T-helper 2 cell (primary cell): ENCODE measurements around the gene CARD8.
"Not testable (repeated sequence)": the region's sequence is repeated elsewhere in the genome, so short reads cannot be mapped to it uniquely, and the experiment has no call there.

Experiments
- DNase-seq, 5 experiments: peaks; one replicate each; pipeline versions ENCODE4 v3.0.0 to v3.0.0-alpha.2; 2012 to 2022

Gene CARD8

DNA sequence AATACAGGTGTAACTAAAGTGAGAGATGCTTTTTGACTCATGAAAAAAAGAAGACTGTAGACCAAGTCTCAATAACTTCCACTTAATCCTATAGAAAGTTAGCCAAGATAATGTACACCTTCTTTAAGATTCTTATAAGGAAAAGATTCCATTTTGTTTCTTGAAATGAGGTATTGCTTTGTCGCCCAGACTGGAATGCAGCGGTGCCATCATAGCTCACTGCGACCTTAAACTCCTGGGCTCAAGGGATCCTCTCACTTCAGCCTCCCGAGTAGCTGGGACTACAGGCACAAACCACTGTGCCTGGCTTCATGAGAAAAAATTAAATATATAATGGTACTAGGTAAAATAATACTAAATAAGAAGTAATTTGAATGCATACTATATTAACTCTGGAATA, 3.3 kb upstream of the CARD8 start:
- not testable (repeated sequence) for DNase-seq

DNA sequence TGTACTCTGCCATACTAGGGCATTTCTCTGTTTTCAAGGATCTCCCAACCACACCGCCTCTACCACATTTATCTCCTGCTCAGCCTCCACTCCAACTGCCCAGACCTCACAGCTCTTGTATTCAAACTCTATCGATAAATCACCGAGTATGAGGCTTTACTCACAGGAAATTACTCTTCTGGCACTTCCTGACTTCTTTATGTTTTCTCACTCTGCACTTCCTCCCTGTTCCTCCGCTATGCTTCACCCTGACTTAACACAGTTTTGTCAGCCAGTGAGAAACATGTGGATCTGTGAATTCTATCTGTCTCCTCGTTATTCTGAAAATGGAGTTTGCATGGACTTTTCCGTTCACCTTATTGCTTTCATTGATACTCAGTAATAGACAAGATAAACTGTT, 2.6 kb upstream of the CARD8 start:
- DNase-seq, result peak in 2 of 5 experiments; percentile 21 to 76

DNA sequence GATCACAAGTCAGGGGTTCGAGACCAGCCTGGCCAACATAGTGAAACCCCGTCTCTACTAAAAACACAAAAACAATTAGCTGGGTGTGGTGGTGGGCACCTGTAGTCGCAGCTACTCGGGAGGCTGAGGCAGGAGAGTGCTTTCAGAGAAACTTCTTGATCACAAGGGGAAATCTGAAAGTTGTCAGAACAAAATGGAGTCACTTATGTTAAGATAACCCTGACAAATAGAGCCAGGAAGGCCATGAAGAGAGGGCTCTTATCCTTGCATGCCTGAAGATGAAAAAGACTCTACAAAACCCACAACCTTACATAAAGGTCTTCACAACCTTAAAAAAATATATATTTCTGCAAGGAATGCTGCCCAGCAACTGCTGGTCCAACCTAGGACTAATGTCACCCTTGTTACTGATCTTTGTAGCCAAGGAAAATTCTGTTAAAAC, 1.2 kb downstream of the CARD8 start:
- DNase-seq, result no peak

GRCh38 chr19:48253999-48254398, 1.7 kb downstream of the CARD8 start:
- no peak for DNase-seq

DNA sequence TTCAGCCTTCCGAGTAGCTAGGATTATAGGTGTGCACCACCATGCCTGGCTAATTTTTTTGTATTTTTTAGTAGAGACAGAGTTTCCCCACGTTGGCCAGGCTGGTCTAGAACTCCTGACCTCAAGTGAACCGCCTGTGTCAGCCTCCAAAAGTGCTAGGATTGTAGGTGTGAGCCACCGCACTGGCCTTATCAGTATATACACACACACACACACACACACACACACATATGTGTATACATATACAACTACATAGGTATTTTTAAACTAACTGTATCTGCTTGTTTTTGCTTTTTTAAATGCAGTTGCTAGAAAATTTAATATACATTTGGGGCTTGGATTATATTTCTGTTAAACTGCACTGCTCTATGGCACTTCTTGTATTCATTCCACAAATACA, 3.1 kb downstream of the CARD8 start:
- no peak for DNase-seq

GRCh38 chr19:48250290-48251025, 5.3 kb downstream of the CARD8 start:
- no peak for DNase-seq

DNA sequence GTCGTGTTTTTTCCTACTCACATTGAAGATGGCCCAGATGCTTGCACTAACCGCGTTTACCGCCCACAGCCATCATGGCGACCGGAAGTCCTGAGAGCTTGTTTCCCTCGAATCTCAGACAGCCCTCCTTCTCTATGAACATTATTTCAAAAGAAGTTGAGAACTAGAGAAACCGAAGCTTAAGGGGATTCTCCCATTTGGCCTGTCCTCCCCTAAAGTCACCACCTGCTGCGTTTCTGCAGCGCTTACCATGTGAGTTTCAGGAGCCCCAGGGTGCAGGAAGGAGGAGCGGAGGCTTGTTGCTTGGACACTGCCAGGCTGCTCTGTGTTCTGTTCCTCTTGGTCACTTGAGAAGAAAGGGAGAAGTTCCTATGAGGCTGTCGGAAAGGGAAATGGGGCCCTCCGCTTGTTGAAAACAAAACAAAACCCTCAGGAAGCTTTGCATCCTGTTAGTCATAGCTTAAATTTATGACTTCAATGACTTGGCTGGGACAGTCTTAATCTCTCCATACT, 6.2 kb downstream of the CARD8 start:
- peak; percentile 33 to 90 (median 68) for DNase-seq

- peak in 1 of 5 experiments; percentile 79 for DNase-seq
Observed at GRCh38 chr19:48248081-48248833, 7.5 kb downstream of the CARD8 start.

DNA sequence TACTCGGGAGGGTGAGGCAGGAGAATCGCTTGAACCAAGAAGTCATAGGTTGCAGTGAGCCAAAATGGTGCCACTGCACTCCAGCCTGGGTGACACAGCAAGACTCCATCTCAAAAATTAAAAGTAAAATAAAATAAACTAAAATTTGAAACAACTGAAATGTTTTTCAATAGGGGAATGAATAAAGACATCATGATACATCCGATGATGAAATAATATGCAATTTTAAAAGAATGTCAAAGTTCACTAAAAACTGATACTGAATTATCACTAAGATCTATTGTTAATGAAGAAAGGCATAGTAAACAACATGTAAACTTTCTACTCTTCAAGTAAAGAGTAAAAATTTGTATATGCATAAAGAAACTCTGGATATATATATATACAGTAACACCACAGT, 8.5 kb downstream of the CARD8 start:
- no peak for DNase-seq

GRCh38 chr19:48246101-48246500, 9.6 kb downstream of the CARD8 start:
- DNase-seq, result no peak

DNA sequence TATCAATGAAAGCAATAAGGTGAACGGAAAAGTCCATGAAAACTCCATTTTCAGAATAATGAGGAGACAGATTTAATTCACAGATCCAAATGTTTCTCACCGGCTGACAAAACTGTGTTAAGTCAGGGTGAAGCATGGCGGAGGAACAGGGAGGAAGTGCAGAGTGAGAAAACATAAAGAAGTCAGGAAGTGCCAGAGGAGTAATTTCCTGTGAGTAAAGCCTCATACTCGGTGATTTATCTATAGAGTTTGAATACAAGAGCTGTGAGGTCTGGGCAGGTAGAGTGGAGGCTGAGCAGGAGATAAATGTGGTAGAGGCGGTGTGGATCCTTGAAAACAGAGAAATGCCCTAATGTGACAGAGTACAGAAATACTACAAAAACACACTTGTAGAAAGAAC, 11.4 kb downstream of the CARD8 start:
- peak in 3 of 5 experiments; percentile 6 to 76 (median 38) for DNase-seq

DNA sequence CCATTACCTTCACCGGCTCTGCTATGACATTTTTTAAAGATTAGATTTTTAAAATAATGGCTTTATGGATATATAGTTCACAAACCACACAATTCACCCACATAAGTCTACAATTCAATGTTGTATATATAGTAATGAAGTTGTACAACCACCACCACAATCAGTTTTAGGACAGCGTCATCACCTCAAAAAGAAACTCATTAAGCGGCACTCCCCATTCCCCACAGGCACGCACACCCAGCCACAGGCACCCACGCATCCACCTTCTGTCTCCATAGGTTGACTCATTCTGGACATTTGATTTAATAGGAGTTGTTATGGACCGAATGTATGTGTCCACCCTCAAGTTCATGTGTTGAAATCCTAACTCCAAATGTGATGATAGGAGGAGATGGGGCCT, 13.9 kb downstream of the CARD8 start:
- peak in 1 of 5 experiments; percentile 62 for DNase-seq

DNA sequence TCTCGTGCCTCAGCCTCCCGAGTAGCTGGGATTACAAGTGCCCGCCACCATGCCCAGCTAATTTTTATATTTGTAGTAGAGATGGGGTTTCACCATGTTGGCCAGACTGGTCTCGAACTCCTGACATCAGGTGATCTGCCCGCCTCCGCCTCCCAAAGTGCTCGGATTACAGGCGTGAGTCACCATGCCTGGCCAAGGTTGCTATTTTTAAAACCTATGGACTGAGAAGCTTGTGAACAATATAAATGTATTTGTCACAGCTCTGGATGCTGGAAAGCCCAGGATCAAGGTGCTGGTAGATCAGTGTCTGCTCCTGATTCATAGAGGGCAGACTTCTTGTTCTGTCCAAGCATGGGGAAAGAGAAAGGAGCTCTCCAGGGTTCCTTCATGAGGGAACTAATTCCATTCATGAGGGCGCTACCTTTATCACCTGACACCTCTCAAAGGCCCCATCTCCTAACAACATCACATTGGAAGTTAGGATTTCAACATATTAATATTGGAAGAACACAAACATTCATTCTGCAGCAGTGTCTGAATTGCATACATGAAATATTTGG, 16.1 kb downstream of the CARD8 start:
- DNase-seq, result no peak

- no peak for DNase-seq
Observed at GRCh38 chr19:48239120-48239519, 16.6 kb downstream of the CARD8 start.

GRCh38 chr19:48237057-48237456, 18.7 kb downstream of the CARD8 start:
- DNase-seq, result no peak

DNA sequence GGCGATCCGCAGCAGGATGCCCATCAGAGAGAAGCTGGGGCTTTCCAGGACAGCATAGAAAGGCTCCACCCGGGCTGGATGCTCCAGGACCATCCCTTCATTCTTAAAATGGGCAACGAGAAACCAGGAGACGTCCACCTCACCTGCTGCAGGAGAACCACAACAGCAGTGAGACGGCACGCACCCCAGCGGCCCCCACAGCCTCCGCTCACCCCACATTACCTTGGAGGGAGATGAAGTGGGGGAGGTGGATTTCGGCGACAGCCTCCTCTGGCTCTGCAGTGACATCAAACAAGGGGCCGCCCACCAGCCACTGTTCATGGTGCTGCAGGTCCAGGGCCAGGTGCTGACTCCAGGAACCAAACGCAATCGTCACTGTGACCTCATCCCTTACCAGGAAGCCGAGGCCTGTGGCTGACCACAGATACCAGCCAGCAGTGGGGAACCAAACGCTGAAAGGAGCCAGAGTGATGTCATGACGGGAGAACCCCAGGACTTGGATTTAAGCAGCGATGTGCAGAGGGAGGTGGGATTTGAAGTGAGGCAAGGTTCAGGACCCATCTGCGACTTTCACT, 25.1 kb downstream of the CARD8 start:
- DNase-seq, result peak in 1 of 5 experiments; percentile 75

DNA sequence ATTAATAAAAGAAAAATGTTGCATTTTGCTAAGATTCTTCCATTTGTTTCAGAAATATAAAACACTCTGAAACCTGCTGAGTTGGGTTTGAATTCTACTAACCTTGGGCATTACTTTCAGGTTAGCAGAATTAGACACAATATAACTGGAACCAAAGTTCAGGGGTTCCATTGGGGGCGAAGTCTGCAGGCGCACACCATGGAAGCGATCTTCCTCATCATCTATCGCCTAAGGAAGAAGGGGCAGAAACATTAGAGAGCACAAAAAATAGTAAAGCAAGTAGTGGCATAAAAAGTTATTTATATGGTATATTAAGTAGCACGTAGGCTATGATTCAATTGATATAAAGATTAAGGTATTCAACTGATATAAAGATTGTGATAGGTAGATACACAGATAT, 34.1 kb downstream of the CARD8 start:
- DNase-seq, result no peak

DNA sequence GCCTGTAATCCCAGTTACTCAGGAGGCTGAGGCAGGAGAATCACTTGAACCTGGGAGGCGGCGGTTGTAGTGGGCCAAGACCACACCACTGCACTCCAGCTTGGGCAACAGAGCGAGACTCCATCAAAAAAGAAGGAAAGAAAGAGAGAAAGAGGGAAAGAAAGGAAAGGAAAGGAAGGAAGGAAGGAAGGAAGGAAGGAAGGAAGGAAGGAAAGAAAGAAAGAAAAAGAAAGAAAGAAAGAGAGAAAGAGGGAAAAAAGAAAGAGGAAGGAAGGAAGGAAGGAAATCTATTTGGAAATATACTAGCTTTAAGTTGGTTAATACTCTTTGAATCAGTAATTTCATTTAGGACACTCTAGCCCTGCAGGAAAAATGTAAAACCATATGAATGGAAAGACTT, 34.9 kb downstream of the CARD8 start:
- not testable (repeated sequence) for DNase-seq

DNA sequence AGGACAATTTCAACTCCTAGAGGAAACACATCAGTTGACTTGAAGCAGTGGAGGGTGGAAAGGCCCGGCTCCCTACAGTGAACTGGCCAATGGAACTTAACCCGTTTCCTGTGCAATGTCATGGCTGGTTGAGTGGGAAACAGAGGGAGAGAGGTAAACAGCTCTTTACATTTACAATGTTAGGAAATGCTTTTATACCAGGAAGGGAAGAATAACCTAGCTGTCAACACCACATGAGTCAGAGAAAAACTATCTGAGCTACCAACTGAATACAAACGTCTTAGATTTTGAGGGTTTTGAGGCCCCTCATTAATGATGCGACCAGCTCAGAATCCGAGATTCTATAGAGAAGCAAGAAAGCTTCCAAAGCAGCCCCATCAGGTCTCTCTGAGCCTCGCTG, 36.7 kb downstream of the CARD8 start:
- no peak for DNase-seq

DNA sequence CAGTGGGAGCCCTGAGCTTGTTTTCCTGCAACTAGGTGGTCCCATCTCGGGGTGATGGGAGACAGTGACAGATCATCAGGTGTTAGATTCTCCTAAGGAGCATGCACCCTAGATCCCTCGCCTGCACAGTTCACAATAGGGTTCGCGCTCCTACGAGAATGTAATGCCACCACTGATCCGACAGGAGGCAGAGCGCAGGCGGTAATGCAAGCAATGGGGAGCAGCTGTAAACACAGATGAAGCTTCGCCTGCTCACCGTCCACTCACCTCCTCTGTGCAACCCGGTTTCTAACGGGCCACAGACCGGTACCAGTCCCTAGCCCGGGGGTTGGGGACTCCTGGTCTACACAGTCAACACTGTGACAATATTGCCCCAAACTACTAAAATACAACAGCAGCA, 38.8 kb downstream of the CARD8 start:
- DNase-seq, result no peak

DNA sequence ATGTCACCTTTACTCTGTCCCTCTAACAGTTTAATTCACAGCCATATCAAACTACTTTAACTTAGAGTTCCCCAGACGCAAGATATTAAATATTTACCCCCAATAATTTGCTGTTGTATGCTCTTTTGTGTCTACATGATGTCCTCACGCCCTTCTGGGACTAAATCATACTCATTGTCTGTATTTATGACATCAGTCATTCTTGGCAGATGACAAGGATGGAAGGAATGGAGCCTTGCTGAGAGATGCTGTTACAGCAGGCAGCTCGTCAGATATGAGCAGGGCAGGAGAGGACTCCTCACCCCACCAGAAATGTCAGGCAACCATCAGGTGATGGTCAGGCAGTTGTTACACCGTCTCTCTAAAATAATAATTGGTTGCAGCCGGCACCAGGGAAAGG, 41.8 kb downstream of the CARD8 start:
- no peak for DNase-seq

DNA sequence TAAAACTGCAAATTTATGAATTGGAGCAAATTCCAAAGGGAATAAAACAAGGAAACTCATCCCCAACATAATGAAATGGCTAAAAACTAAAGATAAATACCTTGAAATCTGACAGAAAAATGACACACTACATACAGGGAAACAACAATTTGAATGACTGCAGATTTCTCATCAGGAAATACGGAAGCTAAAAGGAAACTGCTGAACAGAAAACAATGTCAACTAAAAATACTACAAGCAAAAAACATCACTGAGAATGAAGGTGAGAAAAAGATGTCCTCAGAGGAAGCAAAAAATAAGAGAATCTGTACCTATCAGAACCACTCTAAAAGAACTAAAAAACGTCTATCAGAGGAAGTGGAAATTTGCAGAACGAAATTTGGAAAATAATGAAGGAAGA, 45.7 kb downstream of the CARD8 start:
- no peak for DNase-seq

DNA sequence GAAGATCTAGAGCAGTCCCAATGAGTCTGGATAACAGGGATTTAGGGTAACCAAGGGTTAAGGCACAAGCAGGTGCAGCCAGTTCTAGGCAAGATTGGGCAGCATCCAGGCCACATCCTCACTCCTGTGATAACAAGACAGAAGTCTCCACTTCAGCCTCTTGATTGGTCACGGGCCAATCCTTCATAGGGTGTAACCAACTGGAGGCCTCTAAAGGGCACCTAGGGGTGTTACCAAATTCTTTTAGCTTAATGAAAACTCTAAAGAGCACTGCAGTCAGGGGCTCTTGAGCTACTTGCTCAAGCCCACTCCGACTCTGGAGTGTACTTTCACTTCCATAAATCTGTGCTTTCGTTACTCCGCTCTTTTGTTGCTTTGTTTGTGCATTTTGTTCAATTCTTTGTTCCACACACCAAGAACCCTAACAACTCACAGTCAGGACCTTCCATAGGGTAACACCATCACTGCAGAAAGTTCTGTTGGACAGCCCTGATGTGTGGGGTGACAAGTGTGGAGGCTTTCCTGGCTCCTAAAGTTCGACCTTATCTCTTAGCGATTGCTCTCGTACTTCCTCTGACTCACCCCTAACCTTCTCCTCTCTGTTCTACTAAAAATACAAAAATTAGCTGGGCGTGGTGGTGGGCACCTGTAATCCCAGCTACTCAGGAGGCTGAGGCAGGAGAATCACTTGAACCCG, 49.2 kb downstream of the CARD8 start:
- peak in 1 of 5 experiments; percentile 55 for DNase-seq
